Measurements from ENCODE around the gene CEP295NL. TPM values are rescaled to one million over a fixed set of nuclear protein-coding genes. Genes with fewer than 3 reads are reported as not detected.
A peak's percentile ranks its signal among the peaks of the same experiment; 100 is the strongest.

Gene CEP295NL
- total and polyA plus RNA-seq, 2 of the 13 experiments (the other 11 are each of a cell fraction or from before 2014, with no cell fraction given), result not detected

DNA sequence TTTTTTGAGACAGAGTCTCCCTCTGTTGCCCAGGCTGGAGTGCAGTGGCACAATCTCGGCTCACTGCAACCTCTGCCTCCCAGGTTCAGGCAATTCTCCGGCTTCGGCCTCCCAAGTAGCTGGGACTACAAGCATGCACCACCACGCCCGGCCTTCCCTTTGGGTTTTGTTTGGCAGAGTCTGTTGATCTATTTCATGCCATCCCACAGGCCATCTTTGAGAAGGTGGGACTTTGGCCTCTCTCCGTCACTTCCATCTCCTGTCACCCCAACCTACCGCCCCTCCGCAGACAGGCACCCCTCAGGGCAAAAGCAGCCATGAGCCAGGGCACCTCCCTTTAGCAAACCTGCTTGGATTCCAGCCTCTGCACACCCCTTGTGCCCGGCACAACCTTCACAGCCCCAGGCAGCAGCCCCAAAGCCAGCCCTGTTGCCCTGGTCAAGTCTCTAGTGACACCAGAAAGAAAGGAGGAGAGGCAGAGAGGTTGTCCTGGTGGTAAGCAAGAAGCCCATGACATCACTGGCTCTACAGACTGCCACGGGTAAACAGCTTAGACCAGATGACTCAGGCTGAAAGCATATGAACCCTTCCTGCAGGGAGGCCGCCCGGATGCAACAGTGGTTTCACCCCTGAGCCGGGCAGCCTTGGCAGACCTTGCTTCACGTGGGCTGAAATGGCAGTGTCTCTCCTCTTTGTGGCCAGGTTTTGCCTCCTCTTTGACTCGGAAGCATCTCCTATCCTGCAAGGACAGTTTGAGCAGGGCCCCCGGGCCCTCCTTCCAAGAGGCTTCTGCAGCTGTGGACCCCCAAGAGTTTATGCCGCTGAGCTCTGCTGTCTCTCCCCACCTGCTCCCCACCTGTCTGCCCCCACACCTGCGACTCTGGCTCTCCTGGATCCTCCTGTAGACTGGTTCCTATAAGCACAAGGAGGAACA, 30.3 kb upstream of the CEP295NL start (continued):
- TF ChIP-seq ZXDC (CRISPR knock-in tag; IDR thresholded peaks at IDR 0.05), result no peak
- TF ChIP-seq HNRNPK (IDR thresholded peaks at IDR 0.05; ENCODE audit: low read depth, low read length, poor library complexity, severe bottlenecking), result no peak
- TF ChIP-seq ZNF224 (CRISPR knock-in tag; IDR thresholded peaks at IDR 0.05), result 0 out of 2 replicates have a peak, but pooled peaks have one; percentile 74
- no peak for TF ChIP-seq ZNF296 (CRISPR knock-in tag; conservative IDR thresholded peaks at IDR 0.05)
- no peak for TF ChIP-seq HDAC6 (IDR thresholded peaks at IDR 0.05; ENCODE audit: low read depth, low read length)
- TF ChIP-seq, protein P1, sequence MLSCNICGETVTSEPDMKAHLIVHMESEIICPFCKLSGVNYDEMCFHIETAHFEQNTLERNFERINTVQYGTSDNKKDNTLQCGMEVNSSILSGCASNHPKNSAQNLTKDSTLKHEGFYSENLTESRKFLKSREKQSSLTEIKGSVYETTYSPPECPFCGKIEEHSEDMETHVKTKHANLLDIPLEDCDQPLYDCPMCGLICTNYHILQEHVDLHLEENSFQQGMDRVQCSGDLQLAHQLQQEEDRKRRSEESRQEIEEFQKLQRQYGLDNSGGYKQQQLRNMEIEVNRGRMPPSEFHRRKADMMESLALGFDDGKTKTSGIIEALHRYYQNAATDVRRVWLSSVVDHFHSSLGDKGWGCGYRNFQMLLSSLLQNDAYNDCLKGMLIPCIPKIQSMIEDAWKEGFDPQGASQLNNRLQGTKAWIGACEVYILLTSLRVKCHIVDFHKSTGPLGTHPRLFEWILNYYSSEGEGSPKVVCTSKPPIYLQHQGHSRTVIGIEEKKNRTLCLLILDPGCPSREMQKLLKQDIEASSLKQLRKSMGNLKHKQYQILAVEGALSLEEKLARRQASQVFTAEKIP (CRISPR knock-in tag; IDR thresholded peaks at IDR 0.05; ENCODE audit: borderline replicate concordance), result no peak
- TF ChIP-seq, protein P2, sequence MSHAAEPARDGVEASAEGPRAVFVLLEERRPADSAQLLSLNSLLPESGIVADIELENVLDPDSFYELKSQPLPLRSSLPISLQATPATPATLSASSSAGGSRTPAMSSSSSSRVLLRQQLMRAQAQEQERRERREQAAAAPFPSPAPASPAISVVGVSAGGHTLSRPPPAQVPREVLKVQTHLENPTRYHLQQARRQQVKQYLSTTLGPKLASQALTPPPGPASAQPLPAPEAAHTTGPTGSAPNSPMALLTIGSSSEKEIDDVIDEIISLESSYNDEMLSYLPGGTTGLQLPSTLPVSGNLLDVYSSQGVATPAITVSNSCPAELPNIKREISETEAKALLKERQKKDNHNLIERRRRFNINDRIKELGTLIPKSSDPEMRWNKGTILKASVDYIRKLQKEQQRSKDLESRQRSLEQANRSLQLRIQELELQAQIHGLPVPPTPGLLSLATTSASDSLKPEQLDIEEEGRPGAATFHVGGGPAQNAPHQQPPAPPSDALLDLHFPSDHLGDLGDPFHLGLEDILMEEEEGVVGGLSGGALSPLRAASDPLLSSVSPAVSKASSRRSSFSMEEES (CRISPR knock-in tag; IDR thresholded peaks at IDR 0.05), result peak; percentile 58; the same call in 1 of the 2 replicates
- TF ChIP-seq RFXAP (CRISPR knock-in tag; IDR thresholded peaks at IDR 0.05; ENCODE audit: borderline replicate concordance), result 0 out of 2 replicates have a peak, but pooled peaks have one; percentile 41
- TF ChIP-seq E2F2 (CRISPR knock-in tag; IDR thresholded peaks at IDR 0.05; ENCODE audit: borderline replicate concordance), result no peak
- no peak for TF ChIP-seq KAT7 (CRISPR knock-in tag; IDR thresholded peaks at IDR 0.05; ENCODE audit: borderline replicate concordance)
- TF ChIP-seq, protein P3, sequence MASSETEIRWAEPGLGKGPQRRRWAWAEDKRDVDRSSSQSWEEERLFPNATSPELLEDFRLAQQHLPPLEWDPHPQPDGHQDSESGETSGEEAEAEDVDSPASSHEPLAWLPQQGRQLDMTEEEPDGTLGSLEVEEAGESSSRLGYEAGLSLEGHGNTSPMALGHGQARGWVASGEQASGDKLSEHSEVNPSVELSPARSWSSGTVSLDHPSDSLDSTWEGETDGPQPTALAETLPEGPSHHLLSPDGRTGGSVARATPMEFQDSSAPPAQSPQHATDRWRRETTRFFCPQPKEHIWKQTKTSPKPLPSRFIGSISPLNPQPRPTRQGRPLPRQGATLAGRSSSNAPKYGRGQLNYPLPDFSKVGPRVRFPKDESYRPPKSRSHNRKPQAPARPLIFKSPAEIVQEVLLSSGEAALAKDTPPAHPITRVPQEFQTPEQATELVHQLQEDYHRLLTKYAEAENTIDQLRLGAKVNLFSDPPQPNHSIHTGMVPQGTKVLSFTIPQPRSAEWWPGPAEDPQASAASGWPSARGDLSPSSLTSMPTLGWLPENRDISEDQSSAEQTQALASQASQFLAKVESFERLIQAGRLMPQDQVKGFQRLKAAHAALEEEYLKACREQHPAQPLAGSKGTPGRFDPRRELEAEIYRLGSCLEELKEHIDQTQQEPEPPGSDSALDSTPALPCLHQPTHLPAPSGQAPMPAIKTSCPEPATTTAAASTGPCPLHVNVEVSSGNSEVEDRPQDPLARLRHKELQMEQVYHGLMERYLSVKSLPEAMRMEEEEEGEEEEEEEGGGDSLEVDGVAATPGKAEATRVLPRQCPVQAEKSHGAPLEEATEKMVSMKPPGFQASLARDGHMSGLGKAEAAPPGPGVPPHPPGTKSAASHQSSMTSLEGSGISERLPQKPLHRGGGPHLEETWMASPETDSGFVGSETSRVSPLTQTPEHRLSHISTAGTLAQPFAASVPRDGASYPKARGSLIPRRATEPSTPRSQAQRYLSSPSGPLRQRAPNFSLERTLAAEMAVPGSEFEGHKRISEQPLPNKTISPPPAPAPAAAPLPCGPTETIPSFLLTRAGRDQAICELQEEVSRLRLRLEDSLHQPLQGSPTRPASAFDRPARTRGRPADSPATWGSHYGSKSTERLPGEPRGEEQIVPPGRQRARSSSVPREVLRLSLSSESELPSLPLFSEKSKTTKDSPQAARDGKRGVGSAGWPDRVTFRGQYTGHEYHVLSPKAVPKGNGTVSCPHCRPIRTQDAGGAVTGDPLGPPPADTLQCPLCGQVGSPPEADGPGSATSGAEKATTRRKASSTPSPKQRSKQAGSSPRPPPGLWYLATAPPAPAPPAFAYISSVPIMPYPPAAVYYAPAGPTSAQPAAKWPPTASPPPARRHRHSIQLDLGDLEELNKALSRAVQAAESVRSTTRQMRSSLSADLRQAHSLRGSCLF (CRISPR knock-in tag; IDR thresholded peaks at IDR 0.05; ENCODE audit: borderline replicate concordance), result no peak
- TF ChIP-seq ZNF12 (CRISPR knock-in tag; IDR thresholded peaks at IDR 0.05), result no peak; the same call in 1 of the 2 replicates
- TF ChIP-seq LCORL (IDR thresholded peaks at IDR 0.05), result no peak
- TF ChIP-seq LCORL (CRISPR knock-in tag; IDR thresholded peaks at IDR 0.05), result peak; percentile 80
- no peak; the same call in 1 of the 2 replicates for TF ChIP-seq ZNF652 (CRISPR knock-in tag; IDR thresholded peaks at IDR 0.05; ENCODE audit: borderline replicate concordance, low read depth)
- TF ChIP-seq MTA3 (CRISPR knock-in tag; IDR thresholded peaks at IDR 0.05), result no peak

Measured in HepG2 (cell line).